Globus pallidus (tissue), 1 donor: ENCODE data around the gene CFAP119.

Source experiments
- DNase-seq: peaks from one replicate; pipeline ENCODE4 v3.0.0-alpha.2; 2015; ENCODE audit warnings: low spot score

Gene CFAP119

DNA sequence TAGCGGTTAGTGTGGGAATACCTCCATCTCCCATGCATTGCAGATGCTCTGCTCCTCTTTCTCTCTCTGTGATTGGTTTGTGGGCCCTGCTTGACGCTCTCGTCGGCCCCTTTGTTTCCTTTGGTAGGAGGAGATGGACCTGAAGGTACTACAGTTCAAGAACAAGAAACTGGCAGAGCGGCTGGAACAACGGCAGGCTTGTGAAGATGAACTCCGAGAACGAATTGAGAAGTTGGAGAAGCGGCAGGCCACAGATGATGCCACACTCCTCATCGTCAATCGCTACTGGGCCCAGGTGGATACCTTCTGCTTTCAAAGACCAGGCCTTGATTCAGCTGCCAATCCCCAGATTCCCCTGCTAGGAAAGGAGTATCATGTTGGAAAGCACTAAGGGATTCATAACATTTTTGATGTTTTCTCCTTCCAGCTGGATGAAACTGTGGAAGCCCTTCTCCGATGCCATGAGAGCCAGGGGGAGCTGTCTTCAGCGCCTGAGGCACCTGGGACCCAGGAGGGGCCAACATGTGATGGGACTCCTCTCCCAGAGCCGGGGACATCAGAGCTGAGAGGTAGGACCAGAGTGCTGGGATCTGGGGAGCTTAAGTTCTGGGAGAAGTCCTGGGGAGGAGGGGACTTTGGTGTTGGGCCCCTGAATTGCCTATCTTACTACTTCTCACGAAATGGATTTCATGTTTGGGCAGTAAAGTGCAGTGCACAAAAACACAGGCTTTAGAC lies 1.3 kb upstream of the CFAP119 start:
- no peak for DNase-seq

DNA sequence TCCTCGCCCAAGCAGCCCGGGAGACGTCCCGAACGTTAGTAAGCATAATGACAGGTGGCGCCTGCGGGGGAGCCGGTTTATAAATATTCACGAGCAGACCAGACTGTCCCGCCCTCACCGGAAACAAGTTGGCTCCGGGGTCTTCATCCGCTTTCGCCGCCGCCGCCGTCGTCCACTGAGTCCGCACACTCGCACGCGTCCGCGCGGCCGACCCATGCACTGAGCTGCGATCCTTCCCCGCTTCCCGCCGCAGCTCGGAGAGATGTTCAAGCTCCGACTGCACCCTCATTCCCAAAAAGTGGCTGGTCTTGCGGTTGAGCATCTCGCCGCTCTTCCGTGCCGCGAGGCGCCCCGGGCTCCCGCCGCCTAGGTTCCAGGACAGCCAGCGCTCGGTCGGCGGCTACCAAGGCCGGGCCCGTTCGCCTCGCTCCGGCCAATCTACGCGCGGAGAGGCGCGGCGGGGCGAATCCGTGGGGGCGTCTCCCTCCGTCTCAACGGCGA lies 385 bp downstream of the CFAP119 start:
- DNase-seq: no peak

DNA sequence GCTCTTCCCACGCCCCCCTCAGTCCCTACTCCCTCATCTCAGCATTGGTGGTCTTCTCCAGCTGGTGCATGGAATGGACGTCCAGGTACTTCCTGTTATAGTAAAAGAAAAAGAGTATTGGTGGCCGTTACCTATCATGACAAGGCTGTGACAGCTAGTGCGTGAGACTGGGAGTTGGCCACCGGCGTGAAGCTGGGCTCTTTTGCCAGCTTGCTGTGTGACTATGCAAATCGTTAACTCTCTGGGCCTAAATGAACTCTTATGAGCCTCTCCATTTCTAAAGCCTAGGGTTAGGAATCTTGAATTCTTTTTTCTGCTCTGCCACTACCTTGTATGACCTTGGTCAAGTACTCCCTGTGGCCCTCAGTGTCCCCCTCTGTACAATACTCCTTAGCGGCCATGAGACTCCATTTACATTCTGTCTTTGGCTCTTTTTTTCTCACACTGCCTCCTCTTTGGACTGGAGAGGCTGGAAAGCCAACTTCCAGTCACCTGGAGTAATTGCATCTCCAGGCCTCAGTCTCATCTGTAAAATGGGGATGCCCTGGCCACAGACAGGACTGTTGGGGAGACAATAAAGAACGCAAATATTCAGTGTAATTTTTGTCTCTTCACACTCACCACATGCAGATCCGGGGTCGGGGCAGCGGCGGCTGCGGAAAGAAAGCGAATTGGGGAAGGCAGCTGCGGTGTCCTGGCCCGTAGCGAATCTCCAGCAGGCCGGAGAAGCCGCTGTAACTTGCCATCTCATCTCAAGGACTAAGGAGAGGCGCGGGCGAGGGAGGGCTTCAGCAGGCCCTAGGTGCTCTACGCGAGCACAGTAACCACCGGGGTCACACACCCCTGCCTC lies 1.1 kb downstream of the CFAP119 start:
- DNase-seq: no peak

DNA sequence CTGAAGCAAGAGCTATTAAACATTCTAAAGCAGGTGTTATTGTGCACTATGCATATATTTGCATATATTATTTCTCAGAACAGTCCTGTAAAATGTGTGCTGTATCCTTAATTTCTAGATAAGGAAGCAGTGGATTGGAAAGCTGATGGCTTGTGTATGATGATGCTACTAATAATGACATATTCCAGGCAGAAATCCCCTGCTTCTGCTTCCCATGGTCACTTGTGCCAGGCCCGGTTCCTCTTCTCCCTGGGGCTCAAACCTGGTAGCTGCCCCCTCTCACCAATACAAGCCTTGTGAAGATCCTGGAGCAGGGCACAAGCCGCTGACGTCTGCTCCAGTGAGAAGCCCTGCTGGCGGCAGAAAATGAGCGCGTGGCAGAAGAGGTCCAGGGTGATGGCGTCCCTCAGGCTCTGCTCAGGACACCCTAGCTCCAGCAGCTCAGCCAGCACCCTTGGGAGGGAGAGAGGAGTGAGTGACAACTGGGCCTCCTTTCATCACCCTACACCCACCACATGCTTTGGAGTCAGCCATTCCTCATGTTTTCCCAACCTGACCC lies 1.8 kb downstream of the CFAP119 start:
- DNase-seq: no peak

DNA sequence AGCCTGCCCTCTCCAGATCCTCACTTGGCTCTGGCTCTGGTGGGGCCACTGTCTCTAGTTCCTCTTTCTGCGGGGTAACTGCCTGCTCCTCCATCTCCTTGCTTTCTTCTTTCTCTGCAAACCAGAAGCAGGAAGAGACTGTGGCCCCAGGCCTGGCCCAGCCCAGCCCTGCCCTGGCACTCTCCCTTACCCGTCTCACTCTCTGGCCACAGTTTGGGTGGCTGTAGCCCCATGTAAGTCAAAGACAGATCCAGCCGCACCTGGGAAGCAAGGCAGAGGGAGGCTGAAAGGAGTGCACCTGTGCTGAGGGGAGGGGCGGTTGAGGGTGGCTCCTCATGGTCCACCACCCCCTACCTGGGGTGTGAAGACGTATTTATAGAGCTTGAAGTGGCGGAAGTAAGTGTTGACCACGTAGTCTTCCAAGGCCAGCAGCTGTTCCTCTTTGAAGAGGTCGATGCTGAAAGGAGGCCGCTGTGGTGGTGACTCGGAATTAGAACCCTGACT lies 2.8 kb downstream of the CFAP119 start:
- DNase-seq: peak; percentile 37

DNA sequence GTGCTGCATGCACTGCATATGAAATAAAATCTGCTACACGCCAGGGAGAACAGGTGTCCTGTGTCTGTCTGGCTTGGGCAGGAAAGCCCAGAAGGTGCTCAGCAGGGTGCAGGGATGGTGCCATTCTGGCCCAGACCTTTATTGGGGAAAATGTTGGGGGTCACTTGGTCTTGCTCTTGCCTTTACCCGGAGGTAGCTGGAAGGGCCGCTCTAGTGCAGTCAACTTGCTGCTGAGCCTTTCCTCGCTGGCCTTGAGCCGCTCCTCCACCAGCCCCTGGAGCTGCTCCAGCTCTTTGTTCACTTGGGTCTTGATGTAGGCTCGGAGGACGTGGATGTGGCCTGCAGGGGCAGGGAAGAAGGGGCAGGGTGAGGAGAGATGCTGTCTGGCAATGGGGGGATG lies 4.5 kb downstream of the CFAP119 start:
- no peak for DNase-seq

DNA sequence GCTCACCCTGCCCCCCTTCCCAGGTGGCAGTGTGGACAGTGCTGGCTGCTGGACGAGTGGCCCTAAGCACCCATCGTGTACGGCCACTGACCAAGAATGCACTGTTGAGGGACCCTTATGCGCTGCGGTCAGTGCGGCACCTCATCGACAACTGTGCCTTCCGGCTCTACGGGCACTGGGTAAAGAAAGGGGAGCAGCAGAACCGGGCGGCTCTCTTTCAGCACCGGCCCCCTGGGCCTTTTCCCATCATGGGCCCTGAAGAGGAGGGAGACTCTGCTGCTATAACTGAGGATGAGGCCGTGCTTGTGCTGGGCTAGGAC lies 5.1 kb downstream of the CFAP119 start:
- DNase-seq: no peak

DNA sequence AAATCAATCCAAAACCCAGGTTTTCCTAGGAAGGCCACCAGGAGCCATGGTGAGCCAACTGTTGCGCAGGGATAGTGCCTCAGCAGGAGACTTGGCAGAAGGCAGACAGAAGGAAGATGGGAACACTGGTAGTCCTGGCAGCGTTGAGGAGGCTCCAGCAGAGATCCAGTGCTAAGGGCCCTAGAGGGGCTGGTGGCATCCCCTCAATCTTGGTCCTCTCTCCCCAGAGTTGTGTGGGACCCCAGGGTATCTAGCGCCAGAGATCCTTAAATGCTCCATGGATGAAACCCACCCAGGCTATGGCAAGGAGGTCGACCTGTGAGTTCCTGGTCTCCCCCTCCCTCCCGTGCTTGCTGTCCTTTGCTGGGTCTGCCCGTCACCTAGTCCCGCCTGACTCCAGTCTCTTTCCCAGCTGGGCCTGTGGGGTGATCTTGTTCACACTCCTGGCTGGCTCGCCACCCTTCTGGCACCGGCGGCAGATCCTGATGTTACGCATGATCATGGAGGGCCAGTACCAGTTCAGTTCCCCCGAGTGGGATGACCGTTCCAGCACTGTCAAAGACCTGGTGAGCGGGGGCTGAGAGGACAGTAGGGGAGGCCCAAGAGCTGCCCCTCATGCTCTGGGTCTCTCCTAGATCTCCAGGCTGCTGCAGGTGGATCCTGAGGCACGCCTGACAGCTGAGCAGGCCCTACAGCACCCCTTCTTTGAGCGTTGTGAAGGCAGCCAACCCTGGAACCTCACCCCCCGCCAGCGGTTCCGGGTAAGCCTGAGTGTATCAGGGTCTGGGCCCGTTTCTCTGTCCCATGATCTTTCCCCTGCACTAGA lies 5.7 kb downstream of the CFAP119 start:
- DNase-seq: no peak

DNA sequence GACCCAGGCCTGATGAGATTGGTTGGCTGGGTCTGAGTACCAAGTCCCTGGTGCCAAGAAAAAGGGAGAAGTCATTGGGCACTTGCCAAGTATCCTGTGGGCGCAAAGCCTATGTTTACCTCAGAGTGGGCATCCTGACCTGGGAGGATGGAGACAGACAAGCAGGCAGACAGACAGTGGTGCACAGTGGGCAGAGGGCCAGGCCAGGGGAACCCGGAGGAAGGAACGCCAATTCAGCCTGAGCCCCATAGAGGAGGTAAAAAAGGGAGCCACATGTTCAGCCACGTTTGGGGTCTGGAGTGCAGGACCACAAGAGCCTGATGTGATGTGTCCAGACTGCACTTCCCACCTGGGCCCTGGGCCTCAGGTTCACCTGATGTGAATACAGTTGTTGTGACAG lies 8.3 kb downstream of the CFAP119 start:
- DNase-seq: no peak

DNA sequence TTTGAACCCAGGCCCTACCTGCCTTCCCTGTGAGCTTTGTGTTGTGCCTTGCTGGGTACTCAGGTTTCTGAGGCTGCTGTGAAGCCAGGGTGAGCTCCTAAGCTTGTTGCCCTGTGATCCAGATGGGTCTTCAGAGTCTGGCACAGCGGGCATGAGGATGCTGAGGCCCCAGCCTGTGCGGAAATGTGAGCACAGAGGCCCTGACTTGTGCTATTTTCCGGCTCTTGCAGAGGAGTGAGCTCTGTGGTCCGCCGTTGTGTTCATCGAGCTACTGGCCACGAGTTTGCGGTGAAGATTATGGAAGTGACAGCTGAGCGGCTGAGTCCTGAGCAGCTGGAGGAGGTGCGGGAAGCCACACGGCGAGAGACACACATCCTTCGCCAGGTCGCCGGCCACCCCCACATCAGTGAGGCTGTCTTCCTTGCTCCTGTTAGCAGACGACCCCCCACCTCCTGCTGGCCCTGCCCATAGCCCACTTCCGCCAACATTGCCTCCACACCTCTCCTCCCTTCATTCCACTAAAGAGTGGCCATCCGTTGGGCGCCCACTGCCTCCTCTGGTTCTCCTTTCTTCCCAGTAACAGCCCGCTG lies 10.9 kb downstream of the CFAP119 start:
- no peak for DNase-seq

DNA sequence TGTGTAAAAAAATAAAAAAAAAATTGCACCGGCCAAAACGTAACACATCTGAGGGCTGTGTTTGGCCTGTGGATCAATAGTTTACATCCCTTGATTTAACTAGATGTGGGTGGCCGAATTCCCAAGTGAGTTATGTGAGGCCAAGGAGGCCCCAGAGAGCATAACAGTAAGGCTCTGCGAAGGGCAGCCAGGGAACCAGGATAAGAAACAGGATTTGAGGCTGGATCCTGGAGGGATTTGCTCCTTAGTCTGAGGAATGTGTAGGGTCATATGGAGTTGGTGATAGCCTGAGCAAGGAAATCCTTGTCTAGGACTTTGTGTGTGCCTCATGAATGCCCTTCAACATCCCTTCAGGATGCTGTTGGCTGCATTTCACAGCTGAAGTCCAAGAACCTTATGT lies 11.7 kb downstream of the CFAP119 start:
- no peak for DNase-seq

DNA sequence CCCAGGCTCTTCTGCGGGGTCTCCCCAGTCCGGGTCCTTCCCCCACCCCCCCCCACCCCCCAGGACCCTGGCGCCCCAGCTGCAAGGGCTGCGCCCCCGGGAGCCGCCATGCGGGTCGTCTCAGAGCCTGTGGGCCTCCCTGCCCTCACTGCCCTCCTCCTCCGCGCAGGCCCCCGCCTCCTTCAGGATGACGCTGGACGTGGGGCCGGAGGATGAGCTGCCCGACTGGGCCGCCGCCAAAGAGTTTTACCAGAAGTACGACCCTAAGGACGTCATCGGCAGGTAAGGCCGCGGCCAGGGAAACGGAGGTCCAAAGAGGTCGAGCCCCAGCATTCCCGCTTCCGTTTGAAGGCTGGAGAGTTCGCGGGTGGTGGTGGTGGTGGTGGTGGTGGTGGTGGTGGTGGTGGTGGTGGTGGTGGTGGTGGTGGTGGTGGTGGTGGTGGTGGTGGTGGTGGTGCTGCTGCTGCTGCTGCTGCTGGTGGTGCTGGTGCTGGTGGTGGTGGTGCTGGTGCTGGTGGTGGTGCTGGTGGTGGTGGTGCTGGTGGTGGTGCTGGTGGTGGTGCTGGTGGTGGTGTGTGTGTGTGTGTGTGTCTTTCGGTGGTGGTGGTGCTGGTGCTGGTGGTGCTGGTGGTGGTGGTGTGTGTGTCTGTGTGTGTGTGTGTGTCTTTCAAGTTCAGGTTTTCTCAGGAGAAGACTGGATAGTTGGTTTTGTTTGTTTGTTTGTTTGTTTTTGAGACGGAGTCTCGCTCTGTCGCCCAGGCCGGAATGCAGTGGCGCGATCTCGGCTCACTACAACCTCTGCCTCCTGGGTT lies 13.0 kb downstream of the CFAP119 start:
- no peak for DNase-seq

DNA sequence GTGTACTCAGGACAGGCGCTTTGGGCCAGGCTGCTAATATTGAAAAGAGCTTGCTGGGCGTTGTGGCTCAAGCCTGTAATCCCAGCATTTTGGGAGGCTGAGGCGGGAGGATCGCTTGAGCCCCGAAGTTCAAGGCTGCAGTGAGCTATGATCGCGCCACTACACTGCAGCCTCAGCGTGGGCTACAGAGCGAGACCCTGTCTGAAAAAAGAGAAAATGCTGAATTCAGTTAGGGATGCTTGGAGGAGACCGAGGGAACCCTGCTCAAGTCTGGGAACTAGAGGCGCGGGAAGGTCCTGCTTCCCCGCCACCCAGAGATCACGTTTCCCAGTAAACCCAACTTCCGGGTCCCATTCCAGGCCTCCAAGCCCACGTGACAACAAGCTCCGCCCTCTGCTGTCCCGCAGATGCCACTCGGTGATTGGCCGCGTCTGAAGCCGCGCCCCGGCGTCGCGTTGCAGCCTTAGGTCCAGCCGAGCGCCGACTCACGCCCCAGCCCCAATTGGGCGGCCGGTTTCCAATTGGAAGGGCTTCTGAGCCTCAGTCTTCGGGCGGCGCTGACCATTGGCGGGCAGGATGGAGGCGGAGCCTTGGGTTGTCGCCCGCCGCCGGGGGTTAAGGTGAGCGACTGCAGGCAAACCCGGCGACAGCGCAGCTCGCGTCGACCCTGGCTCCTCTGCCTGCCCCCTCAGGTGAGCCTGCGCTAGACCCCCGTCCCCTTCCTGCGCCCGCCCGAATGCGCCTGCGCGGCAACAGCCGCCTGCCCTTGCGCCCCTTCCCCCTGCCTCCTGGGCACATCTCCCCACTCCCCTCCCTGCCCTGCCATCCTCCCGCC lies 13.8 kb downstream of the CFAP119 start, which contains the start of gene PHKG2:
Gene PHKG2 (plus strand): TSS at position 627 of the 835 bp plus-strand sequence. CDS start 396 bp downstream, outside the sequence.
- peak; percentile 99 for DNase-seq

DNA sequence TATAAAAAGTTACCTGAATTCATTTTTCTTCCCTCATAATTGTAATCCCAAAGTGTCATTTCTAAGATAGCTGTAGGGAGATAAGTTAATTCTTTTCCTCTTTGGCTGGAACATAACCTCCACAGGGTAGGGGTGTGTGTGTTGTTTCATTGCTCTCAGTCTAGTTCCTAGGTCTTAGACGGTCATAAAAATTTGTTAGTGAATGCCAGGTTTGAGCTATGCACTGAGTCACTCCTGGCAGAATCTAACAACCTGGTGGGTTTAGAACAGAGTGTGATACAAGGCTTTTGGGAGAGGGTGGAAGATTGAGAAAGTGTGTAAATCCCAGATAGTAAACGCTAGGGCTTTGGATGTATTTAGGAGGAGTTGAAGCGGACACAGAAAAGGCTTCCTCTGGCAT lies 14.5 kb downstream of the CFAP119 start:
- DNase-seq: no peak

DNA sequence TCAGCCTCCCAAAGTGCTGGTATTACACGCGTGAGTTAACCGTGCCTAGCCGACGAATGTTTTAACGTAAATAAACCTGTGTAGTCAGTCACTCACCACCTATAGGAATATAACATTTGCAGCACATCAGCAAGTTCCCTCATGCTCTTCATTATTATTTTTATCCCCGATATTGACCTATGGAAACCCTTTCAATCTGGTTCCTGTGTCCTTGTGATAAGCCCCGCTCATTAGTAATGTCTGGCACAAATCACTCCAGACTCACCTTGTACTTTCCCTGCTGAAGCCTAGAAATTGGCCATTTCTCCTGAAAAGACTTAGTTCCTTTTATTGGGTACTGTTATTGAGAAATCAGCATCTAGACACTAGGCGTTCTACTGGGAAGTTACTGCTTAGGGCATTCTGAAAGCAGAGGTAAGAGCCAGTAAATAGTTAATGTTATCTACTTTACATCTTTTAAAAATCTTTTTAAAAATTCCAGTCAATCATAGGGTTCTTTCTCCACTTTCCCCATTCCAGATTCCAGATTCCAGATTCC lies 15.2 kb downstream of the CFAP119 start:
- DNase-seq: no peak

DNA sequence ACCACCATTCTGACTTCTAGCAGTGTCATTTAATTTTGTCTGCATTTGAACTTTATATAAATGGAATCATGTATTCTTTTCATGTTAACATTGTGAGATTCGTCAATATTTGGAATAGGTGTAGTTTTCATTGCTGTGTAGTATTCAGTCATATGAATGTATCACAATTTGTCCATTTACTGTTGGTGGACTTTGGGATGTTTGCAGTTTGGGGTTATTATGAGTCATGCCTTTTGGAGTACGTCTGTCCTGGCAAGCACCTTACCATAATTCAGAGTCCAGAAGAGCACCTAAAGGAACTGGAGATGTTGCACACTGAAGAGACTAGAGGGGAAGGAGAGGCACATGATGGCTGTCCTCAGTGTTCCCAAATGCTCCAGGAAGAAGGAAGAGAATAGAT lies 16.8 kb downstream of the CFAP119 start:
- no peak for DNase-seq

DNA sequence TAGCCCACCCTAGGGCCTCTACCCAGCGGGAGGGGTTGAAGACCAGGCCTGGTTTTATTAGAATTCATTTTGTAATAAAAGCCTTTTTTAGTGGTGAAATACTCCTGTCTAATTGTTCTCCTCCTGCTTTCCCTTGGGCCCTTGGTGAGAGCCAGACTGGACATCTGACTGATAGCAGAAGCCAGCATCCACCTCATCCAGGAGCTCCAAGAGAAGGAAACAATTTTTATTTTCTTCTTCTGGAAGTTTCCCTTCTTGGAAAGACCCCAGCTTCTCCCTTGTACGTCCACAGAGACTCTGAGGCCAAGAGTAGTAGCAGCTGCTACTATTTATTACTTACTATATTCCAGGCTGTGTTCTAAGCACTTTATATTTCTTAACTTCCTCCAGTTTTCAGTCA lies 17.7 kb downstream of the CFAP119 start:
- DNase-seq: no peak

DNA sequence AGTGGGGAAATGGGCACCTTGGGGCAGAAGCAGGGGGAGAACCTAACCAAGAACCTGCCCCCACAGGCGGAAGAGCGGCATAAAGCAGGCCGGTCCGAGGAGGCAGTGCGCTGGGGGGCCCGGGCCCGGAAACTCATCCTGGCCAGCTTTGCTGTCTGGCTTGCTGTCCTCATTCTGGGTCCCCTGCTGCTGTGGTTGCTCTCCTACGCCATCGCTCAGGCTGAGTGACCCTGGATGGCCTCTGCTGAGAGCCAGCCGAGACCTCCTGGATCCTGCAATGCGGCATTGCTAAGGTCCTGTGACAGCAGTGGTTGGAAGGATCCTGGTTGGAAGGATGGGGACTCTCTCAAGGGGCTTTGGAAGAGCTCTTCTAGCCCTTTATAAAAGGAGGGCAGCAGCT lies 18.1 kb downstream of the CFAP119 start:
- DNase-seq: no peak

DNA sequence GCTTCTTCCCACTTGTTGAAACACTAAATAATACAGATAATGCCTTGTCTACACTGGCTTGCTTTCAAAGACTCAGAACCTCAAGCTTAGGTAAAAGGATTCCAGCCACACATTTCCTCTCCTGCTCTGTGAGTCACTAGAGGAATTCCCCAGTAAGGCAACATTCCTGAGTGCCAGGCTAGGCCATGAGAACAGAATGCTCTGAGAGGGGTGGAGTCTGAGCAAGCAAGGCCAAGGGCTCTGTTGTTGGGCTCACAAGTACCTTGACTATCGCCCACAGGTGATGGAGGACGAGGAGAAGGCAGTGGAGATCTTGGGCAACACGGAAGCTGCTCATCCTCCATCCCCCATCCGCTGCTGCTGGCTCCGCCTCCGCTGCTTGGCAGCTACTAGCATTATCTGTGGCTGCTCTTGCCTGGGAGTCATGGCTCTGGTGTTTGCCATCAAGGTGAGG lies 20.4 kb downstream of the CFAP119 start:
- DNase-seq: no peak
